ENCODE data around the gene BLOC1S1.

- TF ChIP-seq CTCF (IDR thresholded peaks at IDR 0.05) (no peak), REST (IDR thresholded peaks at IDR 0.05; ENCODE audit: insufficient read depth in 1 of 2, low read depth in 2 of 2, low read length in 1 of 2) (no peak), POLR2AphosphoS5 (IDR thresholded peaks at IDR 0.05; ENCODE audit: low read depth, low read length) (no peak)
These were observed 13.0 kb upstream of the BLOC1S1 start for GRCh38 chr12:55702861-55703260.

Measured in Panc1 (cell line).